A549 (cell line): Measurements from ENCODE around the gene FZD7.

Experiments
- EP300 ChIP-seq, 2 experiments: fragments of >200 bp; sonication (Bioruptor Twin); formaldehyde crosslinking; IDR thresholded peaks; 2 replicates in 1 of 2; 3 replicates in 1 of 2; pipeline ENCODE4 v1.6.1; 2016 to 2017
- MAZ ChIP-seq: fragments of 150-350 bp; IDR thresholded peaks from 2 replicates; pipeline ENCODE4 v1.6.1; 2014; ENCODE audit warnings: antibody characterized with exemption, low read depth, low read length, borderline replicate concordance
- POLR2A ChIP-seq: IDR thresholded peaks from 2 replicates; pipeline ENCODE4 v1.6.1; 2012; ENCODE audit warnings: mild to moderate bottlenecking, low read length
- POLR2AphosphoS2 ChIP-seq: conservative IDR thresholded peaks from 2 replicates; pipeline ENCODE4 v1.6.1; 2012; ENCODE audit warnings: low read length, improper control_type of control experiment, inconsistent platforms
- RNF2 ChIP-seq: fragments of 200-600 bp; sonication (generic); IDR thresholded peaks from 2 replicates; pipeline ENCODE4 v1.6.1; 2016; ENCODE audit warnings: low read depth, mild to moderate bottlenecking, antibody characterized with exemption, moderate library complexity, borderline replicate concordance
- SREBF2 ChIP-seq: fragments of 450-650 bp; IDR thresholded peaks from 2 replicates; pipeline ENCODE4 v1.6.1; 2014; ENCODE audit warnings: mild to moderate bottlenecking, moderate library complexity
- ZNF302 ChIP-seq: fragments of 250-450 bp; sonication (Bioruptor Pico); IDR thresholded peaks from 2 replicates; pipeline ENCODE4 v1.9.0; 2021; ENCODE audit warnings: inconsistent platforms, mild to moderate bottlenecking, moderate library complexity
- TF ChIP-seq, protein P1 (sequence below): fragments of 200-600 bp; sonication (generic); IDR thresholded peaks from 2 replicates; pipeline ENCODE4 v1.6.1; 2016; ENCODE audit warnings: antibody characterized with exemption, mild to moderate bottlenecking, moderate library complexity
- TF ChIP-seq, protein P2 (sequence below): fragments of 450-650 bp; IDR thresholded peaks from 2 replicates; pipeline ENCODE4 v1.6.1; 2014; ENCODE audit warnings: antibody characterized with exemption
- TF ChIP-seq, protein P3 (sequence below): fragments of >200 bp; sonication (Bioruptor Twin); formaldehyde crosslinking; IDR thresholded peaks from 3 replicates; pipeline ENCODE4 v1.5.1; 2016

DNA sequence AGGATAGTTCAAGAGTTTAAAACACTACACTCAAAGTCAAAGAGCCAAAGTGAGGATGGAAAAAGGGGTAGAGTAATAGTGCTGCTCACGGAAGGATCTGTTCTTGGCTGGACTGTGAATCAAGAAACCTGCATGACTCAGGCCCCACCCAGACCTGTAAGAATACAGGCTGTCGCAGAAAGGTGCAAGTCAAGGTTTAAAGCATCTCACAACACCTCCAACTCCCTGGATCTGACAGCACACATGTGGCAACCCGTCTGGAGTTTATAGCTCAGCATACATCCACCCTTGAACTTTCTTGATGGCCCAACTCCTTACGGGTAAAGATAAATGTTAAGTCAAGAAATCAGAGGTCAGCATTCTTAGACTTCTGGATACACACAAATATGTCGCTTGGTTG lies 45.7 kb downstream of the FZD7 start:
- TF ChIP-seq, protein P1, sequence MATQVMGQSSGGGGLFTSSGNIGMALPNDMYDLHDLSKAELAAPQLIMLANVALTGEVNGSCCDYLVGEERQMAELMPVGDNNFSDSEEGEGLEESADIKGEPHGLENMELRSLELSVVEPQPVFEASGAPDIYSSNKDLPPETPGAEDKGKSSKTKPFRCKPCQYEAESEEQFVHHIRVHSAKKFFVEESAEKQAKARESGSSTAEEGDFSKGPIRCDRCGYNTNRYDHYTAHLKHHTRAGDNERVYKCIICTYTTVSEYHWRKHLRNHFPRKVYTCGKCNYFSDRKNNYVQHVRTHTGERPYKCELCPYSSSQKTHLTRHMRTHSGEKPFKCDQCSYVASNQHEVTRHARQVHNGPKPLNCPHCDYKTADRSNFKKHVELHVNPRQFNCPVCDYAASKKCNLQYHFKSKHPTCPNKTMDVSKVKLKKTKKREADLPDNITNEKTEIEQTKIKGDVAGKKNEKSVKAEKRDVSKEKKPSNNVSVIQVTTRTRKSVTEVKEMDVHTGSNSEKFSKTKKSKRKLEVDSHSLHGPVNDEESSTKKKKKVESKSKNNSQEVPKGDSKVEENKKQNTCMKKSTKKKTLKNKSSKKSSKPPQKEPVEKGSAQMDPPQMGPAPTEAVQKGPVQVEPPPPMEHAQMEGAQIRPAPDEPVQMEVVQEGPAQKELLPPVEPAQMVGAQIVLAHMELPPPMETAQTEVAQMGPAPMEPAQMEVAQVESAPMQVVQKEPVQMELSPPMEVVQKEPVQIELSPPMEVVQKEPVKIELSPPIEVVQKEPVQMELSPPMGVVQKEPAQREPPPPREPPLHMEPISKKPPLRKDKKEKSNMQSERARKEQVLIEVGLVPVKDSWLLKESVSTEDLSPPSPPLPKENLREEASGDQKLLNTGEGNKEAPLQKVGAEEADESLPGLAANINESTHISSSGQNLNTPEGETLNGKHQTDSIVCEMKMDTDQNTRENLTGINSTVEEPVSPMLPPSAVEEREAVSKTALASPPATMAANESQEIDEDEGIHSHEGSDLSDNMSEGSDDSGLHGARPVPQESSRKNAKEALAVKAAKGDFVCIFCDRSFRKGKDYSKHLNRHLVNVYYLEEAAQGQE = no peak
- TF ChIP-seq, protein P2, sequence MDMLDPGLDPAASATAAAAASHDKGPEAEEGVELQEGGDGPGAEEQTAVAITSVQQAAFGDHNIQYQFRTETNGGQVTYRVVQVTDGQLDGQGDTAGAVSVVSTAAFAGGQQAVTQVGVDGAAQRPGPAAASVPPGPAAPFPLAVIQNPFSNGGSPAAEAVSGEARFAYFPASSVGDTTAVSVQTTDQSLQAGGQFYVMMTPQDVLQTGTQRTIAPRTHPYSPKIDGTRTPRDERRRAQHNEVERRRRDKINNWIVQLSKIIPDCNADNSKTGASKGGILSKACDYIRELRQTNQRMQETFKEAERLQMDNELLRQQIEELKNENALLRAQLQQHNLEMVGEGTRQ = no peak
- TF ChIP-seq, protein P3, sequence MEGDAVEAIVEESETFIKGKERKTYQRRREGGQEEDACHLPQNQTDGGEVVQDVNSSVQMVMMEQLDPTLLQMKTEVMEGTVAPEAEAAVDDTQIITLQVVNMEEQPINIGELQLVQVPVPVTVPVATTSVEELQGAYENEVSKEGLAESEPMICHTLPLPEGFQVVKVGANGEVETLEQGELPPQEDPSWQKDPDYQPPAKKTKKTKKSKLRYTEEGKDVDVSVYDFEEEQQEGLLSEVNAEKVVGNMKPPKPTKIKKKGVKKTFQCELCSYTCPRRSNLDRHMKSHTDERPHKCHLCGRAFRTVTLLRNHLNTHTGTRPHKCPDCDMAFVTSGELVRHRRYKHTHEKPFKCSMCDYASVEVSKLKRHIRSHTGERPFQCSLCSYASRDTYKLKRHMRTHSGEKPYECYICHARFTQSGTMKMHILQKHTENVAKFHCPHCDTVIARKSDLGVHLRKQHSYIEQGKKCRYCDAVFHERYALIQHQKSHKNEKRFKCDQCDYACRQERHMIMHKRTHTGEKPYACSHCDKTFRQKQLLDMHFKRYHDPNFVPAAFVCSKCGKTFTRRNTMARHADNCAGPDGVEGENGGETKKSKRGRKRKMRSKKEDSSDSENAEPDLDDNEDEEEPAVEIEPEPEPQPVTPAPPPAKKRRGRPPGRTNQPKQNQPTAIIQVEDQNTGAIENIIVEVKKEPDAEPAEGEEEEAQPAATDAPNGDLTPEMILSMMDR = no peak
- no peak for TF ChIP-seq ZNF302 (CRISPR knock-in tag)
- no peak for TF ChIP-seq EP300 (IDR thresholded peaks at IDR 0.05)
- no peak for TF ChIP-seq POLR2A
- no peak for TF ChIP-seq POLR2AphosphoS2
- TF ChIP-seq RNF2 = no peak
- TF ChIP-seq SREBF2 = no peak
- TF ChIP-seq MAZ = no peak
